ENCODE results near the gene CDKN2AIP.
A peak's percentile ranks its signal among the peaks of the same experiment; 100 is the strongest.

CDKN2AIP gene, protein sequence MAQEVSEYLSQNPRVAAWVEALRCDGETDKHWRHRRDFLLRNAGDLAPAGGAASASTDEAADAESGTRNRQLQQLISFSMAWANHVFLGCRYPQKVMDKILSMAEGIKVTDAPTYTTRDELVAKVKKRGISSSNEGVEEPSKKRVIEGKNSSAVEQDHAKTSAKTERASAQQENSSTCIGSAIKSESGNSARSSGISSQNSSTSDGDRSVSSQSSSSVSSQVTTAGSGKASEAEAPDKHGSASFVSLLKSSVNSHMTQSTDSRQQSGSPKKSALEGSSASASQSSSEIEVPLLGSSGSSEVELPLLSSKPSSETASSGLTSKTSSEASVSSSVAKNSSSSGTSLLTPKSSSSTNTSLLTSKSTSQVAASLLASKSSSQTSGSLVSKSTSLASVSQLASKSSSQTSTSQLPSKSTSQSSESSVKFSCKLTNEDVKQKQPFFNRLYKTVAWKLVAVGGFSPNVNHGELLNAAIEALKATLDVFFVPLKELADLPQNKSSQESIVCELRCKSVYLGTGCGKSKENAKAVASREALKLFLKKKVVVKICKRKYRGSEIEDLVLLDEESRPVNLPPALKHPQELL

DNA sequence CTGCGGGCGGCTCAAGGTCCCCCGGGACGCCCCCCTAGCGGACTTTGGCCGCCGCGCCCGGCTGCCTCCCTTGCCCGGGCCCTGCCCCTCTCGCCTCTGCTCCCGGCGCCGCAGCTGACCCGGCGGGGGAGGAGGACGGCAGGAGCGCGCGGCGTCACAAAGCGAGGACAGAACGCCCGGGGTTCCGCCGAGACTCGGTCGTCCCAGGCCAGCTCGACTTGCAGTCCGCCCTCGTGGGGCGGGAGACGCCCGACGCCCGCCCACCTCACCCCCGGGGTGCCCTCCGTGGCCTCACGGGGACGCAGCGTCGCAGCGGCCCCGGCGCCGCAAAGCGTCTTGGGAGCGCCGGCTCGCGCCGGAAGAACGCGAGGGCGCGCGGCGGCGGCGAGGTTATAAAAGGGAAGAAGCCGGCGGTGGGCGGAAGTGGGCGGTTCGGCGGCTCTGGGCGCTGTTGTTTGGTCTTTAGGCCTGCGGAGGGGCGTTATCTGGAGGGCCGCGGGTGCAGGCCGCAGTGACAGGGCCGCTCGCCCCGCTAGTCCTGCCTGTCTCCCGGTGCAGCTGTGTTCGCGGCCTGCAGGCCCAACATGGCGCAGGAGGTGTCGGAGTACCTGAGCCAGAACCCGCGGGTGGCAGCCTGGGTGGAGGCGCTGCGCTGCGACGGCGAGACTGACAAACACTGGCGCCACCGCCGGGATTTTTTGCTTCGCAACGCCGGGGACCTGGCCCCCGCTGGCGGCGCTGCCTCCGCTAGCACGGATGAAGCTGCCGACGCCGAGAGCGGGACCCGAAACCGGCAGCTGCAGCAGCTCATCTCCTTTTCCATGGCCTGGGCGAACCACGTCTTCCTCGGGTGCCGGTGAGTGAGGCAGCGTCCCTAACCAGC lies at the start of gene CDKN2AIP:
CDKN2AIP (plus strand) TSS at position 423 of the 883 bp plus-strand sequence; CDS start at position 585, 162 bp downstream.
- DNase-seq (ENCODE audit: low read depth): peak; percentile 86

DNA sequence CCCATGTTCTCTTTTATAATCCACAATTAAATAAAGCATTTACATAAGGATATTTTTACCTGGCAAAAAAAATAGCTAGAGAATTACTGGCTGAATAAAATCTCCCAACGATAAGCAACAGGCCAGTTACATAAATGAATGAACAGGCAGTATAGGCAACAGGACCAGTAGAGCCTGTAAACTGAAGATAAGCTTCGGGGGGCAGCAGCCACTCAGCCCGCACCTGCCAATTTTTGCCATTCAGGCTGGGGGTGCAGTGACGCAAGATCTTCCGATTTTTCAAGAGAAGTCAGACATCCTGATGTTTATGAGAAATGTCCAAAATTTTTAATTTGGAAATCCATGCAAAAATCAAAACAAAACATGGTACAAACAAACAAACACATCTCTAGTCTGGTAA lies 49.0 kb upstream of the CDKN2AIP start:
- DNase-seq (ENCODE audit: low read depth): no peak

DNA sequence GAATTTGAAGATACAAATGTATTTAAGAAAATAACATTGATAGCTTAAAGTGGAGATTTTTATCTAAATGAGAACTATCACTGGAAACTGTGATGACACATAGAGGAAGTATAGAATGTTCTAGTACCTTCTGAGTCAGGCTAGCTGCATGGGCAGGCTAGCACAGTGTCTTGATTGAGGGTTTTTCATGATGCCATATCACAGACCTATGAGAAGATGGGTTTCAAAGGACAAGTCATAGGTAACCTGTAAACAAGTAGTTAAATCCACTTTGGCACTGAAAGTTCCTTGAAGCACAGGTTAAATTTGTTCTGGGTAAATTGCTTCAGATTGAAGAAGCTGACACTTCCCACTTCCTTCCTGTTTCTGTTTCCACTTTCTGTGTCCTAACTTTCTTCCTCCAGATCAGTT lies 48.2 kb upstream of the CDKN2AIP start:
- DNase-seq (ENCODE audit: low read depth): no peak

DNA sequence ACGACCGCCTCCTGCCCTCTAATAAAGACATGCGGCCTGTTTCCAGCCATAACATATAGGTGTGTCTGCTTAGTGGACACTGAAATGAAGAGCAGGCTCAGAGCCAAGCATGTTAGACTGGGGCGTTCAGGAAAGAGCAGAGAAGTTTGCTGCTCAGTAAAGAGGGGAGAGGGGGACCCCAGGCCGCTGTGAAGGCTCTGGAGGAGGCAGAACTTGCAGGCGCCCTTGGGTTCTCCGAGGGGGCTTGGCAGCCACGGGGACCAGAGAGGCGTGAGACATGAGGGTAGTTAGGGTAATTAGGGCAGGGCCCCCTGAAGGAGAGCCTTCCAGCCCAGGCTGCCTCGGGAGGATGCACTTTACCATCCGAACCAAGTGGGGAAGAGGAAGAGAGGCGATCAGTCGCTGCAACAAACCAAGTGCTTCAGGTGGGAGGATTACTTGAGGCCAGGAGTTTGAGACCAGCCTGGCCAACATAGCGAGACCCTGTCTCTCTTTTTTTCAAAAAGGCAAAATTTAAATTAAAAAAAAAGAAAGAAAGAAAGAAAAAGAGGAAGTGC lies 46.6 kb upstream of the CDKN2AIP start:
- no peak for DNase-seq (ENCODE audit: low read depth)

DNA sequence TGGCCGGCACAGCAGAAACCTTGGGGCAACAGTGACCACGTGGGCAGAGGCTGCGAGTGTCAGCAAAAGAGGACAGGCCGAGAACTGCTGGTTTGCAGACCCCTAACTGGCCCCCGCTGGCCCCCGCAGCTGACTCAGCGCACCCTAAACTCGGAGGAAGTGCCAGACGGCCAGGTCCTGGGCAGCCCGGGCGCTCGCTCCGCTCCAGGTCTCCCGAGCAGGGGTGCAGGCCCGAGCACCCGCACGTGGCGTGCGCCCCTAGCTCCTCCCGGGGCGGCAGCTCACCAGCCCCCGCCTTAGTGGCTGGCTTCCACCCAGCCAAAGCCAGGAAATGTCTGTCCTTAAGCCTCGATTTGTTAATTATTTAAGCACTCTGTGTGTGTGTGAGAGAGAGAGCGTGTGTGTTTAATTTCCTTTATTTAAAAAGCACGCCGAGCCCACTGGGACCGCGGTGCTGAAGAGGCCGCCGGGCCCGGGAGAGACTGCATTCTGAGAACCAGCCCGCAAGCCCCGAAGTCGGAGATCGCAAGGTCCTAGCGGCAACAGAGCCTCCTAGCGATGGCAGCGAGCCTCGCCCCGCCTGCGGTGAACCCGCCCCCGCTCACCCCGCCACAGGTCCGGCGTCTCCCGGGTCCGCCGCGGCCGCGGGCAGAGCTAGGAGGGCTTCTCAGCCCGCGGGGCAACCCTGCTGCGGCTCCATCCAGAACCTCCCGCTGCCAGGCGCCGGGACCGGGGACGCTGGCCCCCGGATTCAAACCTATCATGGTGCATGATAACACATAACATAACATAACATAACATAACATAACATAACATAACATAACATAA lies 45.9 kb upstream of the CDKN2AIP start:
- peak; percentile 48 for DNase-seq (ENCODE audit: low read depth)

DNA sequence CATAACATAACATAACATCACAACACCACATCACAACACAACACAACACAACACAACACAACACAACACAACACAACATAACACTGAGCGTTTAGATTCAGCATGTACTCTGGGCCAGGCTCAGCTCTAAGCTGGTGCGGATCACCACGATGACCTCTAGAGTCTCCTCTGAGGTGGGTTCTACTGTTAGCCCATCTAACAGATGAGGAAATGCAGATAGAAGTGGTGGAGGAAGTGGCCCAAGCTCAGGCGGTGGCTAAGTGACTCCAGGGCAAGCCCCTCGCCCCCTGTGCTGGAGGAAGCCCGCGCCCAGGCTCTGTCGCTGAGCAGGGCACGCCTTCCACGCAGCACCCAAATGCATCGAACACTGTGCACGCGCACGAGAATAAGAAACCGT lies 45.3 kb upstream of the CDKN2AIP start:
- DNase-seq (ENCODE audit: low read depth): no peak

DNA sequence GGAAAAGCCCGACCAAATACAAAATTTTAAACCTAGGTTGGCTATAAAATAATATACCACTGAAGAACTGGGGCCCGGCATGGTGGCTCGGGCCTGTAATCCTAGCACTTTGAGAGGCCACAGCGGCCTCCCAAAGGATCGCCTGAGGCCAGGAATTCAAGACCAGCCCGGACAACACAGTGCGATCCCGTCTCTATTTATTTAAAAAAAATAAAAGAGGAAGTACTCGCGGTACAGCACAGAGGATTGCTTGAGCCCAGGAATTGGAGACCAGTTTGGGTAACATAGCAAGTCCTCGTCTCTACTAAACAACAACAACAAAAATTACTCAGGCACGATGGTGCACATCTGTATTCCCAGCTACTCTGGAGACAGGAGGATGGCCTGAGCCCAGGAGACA lies 44.8 kb upstream of the CDKN2AIP start:
- no peak for DNase-seq (ENCODE audit: low read depth)

DNA sequence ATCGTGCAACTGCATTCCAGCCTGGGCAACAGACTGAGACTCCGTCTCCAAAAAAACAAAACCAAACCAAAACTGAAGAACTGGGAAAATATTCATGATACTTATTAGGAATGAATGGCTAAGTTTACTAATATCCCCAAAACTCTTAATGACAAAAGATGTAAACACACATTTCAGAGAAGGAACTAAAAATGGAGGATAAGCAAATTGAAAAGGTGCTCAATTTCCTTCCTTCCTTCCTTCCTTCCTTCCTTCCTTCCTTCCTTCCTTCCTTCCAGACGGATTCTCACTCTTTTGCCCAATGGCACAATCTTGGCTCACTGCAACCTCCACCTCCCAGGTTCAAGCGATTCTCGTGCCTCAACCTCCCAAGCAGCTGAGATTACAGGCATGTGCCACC lies 44.4 kb upstream of the CDKN2AIP start:
- DNase-seq (ENCODE audit: low read depth): no peak

DNA sequence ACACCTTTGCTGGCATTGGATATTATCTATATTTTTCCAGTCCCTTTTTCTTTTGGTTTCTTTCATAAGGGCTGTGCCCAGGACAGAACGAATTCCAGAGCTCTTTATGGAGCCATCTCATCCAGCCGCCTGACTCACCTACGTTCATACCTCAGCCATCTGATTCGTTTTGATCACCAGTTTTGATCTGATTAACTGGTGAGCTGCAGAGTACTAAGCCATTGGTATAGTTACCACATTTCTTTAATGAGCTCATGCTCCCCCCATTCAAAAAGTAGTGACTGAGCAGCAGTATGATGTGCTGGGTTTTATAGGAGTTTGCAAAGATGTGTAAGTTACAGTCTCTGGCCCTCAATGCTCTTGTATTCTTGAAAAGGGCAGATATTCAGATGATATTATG lies 43.0 kb upstream of the CDKN2AIP start:
- DNase-seq (ENCODE audit: low read depth): no peak

DNA sequence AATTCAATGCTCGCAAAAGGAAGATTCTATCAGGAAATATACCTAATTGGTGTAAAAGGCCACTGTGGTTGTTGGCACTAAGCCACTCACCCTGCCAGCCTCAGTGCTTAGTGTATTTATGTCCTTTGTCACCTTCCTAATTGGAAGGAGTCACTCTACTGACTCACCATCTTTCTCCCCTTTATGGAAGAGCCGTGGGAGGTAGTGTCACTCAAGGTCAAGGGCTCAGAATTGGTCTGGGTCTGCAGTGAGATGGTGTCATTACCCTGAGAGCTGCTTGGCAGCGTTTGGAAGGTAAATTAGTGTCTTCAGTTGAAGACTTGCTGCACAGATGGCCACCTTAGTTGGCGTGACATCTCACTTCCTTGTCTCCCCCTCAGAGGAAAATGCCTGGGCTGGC lies 41.7 kb upstream of the CDKN2AIP start:
- no peak for DNase-seq (ENCODE audit: low read depth)

DNA sequence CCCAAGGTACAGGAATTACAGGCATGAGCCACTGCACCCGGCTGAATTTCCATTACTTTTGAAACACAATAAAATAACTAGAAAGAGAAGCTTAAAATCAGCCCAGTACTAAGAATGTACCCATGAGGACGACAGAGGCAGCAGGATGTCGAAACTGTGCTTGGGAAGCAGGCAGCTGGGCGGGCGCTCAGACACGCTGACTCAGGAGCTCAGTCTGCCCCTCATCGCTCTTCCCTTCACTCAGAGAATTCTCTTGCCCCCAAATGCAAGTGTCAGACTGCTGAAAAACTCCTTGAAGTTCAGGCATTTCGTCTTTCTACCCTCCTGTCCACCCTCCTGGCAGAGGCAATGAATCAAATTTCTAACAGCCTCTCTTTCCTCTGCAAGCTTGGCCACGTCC lies 41.0 kb upstream of the CDKN2AIP start:
- DNase-seq (ENCODE audit: low read depth): no peak

DNA sequence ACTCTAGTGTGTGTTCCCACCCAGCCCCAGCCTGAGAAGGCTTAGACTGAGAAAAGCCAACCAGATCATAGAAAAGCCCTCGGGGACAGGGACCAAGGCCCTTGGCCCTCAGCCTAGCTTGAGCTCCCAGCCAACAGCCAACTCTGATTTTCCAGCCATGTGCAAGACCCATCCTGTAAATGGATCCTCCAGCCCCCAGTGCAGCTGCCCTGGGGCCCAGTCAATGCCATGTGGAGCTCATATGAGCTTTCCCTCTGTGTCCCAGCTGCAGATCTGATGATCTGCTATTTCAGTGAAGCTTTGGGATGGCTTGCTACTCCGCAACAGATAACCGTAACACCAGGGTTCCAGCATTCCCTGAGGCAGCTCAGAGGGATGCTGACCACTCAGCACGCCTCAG lies 40.5 kb upstream of the CDKN2AIP start:
- DNase-seq (ENCODE audit: low read depth): no peak

DNA sequence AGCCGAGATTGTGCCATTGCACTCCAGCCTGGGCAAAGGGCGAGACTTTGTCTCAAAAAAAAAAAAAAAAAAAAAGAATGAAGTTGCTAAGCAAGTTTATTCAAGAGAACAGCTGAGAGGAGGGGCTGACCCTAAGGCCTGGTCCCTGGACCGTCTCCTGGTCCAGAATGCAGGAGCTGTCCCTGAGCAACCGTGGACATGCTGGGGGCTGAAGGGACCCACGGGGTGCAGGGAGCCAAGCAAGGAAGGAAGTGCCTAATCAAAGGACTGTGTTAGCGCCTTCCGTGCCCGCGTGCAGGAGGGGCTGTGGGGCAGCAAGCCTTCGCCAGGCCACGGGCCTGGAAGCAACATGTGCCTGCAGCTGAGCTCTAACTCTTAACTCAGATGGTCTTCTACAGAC lies 39.1 kb upstream of the CDKN2AIP start:
- no peak for DNase-seq (ENCODE audit: low read depth)

DNA sequence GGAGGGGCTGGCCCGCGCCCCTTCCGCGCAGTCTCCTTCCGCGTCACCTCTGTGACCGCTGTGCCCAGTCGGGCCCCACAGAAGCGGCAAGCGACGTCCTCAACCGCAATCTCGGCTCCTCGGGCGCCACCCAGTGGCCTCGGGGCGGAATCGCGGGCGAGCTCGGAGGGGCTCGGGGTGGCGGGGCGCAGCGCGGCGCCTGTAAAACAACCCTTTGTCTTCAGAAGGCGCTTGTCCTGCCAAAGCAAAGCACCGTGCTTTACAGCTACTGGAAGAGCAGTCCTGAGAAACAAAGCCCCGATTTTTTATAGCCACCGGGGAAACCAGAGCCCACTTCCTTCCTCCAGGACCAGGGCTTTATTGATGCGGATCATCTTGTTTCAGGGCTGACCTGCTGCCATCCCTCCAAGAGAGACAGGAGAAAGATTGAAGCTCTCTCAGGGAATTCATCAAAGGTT lies 37.3 kb upstream of the CDKN2AIP start:
- DNase-seq (ENCODE audit: low read depth): peak; percentile 36

DNA sequence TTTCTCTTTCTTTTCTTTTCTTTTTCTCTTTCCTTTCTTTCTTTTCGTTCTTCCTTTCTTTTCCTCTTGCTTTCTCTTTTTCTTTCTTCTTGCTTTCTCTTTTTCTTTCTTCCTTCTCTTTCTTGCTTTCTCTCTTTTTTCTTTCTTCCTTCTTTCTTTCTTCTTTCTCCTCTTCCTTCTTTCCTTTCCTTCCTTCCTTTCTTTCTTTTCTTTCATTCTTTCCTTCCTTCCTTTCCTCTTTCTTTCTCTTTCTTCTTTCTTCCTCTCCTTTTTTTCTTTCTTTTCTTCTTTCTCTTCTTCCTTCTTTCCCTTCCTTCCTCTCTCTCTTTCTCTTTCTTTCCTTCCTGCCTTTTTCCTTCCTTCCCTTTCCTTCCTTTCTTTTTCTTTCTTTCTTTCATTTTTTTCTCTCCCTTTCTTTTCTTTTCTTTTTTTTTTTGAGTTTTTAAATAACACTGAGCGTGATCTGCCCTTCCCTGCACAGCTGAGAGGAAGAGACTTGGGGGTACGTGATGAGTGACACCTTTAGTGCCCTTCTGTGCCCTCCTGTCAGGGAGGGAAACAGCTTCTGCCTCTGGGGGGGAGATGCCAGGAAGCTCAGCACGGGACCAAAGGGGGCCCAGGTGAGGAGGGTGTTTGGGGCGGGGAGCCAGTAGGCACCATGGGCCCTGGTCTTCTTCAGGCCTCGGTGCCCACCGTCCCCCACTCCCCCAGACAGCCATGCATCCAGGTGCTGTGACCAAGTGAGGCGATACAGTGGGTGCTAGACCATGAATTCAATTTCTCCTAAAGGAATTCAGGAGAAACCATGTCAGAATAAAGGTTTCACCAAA lies 36.6 kb upstream of the CDKN2AIP start:
- no peak for DNase-seq (ENCODE audit: low read depth)

DNA sequence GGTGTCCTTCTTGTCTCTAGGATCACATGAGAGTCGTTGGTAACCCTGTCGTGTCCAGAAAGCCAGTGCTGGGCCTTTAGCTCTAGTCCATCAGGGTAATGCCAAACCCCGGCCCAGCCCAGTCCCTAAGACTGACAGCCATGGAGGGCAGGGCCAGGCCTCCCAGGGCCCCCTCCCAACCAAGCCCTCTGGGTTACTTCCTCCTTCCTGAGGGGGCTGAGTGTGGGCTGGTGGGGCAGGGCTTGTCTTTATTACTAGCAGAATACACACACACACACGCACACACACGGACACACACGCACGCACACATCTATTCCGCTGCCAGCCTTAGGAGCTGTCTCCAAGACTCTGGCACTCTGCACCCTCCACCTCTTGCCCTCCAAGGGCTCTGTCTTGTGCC lies 35.6 kb upstream of the CDKN2AIP start:
- DNase-seq (ENCODE audit: low read depth): no peak

DNA sequence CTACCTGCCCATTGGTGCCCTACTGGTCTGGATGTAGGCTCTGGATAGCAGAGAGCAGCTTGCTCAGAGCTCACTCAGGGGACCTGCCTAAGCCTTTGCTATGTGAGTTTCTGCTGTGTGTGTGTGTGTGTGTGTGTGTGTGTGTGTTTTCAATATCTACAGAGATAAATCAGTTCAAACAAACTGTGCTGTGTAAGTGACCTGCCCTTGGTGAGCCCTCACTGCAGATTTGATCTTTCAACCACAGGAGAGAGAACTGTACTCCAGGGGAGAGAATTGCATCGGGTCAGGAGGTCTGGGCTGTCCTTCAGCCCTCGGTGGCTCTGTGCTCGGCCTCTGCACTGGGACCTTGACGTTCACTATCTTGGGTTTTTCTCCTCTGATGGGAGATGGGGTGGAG lies 35.0 kb upstream of the CDKN2AIP start:
- no peak for DNase-seq (ENCODE audit: low read depth)

DNA sequence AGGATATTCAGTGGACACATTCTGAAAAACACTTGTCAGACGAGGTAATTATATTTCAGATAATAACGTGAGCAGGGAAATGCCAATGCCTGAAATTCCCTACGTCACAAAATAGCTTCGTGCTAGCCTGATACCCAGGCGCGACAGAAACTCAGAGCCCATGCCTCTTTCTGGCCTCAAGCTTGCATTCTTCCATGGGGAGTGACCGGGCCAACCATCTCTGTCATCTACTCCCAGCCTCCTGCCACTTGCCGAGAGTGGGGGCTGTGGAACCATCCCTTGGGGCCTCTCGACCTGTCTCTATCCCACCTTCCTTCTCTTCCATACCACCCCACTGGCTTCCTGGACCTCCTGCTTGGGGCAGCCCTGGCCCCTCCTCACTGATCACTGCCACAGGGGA lies 34.5 kb upstream of the CDKN2AIP start:
- no peak for DNase-seq (ENCODE audit: low read depth)

DNA sequence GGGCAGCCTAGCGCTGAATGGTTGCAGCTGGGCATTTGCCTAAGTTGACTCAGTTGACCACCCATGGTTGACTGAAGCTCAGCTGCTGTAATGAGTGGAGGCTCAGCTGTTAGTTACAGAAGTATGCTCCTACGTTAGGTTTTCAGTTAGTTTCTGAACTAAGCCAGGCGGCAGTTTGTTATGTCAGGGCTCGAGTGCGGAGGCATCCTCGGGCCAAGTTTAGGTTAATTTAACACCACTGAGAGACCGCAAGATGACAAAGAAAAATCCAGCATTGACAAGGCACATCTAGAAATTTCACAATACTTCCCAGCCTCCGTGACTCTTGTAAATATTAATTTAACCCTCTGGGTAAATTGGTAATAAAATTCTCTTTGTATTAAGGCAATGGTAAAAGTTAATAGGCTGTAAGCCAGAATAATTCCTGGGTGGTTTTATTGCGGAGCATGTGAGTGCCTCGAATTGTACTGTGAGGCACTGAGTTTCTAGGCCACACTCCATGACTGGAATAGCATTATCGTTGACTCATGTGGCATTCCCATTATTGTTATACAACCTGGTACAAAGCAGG lies 33.1 kb upstream of the CDKN2AIP start:
- DNase-seq (ENCODE audit: low read depth): no peak

DNA sequence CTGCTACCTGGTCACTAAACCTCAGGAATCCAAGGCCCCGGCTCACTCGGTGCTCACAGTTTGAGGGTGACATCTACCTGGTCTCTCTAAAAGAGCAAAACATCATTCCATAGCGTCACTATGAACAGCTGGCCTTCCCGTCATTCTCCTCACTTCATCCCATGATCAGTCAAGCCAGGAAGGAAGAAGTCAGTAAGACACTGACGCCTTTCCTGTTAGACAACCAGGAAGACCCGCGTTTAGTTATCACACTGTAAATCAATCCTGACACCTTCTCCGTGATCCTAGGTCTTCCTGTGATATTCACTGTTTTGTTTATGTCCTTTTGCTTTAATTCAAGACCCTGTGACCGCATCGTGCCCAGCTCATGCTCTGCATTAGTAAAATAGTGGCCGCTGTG lies 31.6 kb upstream of the CDKN2AIP start:
- no peak for DNase-seq (ENCODE audit: low read depth)

All from stromal cell of bone marrow (primary cell).